ENCODE data around the gene IL18. TPM values are rescaled to one million over a fixed set of nuclear protein-coding genes. Genes with fewer than 3 reads are reported as not detected.
A peak's percentile ranks its signal among the peaks of the same experiment; 100 is the strongest.

The IL18 gene
- total RNA-seq, 3 donors from 2014 or later: 69.4 to 114 (median 85.0) TPM

DNA sequence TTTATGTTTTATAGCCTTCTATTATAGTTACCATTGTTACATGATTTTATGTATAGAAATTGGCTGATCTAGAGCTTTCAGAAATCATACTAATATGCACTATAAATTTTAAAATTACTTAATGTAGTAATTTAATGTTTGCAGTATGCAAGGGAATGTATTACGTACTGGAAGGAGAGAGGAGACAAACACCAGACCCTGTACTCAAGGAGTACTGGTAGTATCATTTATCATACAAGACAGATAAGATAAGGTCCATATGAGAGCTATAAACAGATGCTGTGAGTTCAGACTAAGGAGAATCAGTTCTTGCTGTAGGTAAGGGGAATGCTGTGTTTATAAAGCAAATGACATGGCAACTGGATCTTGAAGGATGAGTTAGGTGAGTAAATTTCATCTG, 12.2 kb upstream of the IL18 start:
- Histone ChIP-seq H3K4me3 (no peak overlapping the region), H3K36me3 (ENCODE audit: low read depth) (no peaks in the 10 kb centered on the region), H3K4me1 (ENCODE audit: low read depth) (peaks cover 3% of the 10 kb centered on the region), H3K9me3 (no peaks in the 10 kb centered on the region)
- ATAC-seq (no peak), DNase-seq (no peak)
- intact Hi-C loops (cut with DNase I, micrococcal nuclease): loop anchor here (10.0 kb wide), 1 partner anchor 61 kb away; no protein-coding TSS in a partner anchor
- TF ChIP-seq CTCF (IDR thresholded peaks at IDR 0.05): no peak

- peaks cover 3% of the 10 kb centered on the region for H3K4me1 ChIP-seq (ENCODE audit: low read depth)
- TF ChIP-seq CTCF (IDR thresholded peaks at IDR 0.05): no peak
- H3K4me3 ChIP-seq: no peak overlapping the region
- no peak for DNase-seq
- peak; percentile 38 for ATAC-seq
- H3K36me3 ChIP-seq (ENCODE audit: low read depth): no peaks in the 10 kb centered on the region
- no peaks in the 10 kb centered on the region for H3K9me3 ChIP-seq
- intact Hi-C loops (cut with DNase I, micrococcal nuclease): loop anchor here (10.0 kb wide), 1 partner anchor 61 kb away; no protein-coding TSS in a partner anchor
Observed at GRCh38 chr11:112175599-112175952, 11.7 kb upstream of the IL18 start.

- peaks cover 3% of the 10 kb centered on the region for H3K4me1 ChIP-seq (ENCODE audit: low read depth)
- H3K36me3 ChIP-seq (ENCODE audit: low read depth): no peaks in the 10 kb centered on the region
- H3K9me3 ChIP-seq: no peaks in the 10 kb centered on the region
- H3K4me3 ChIP-seq: no peak within 1 kb of the TSS
- DNase-seq (peak; percentile 73 to 90 (median 75)), ATAC-seq (peak; percentile 97)
- peak; percentile 53 for TF ChIP-seq CTCF (IDR thresholded peaks at IDR 0.05)
- intact Hi-C loops (cut with DNase I, micrococcal nuclease): loop anchor here (10.0 kb wide), 1 partner anchor 60 kb away; no protein-coding TSS in a partner anchor
Observed at GRCh38 chr11:112174789-112175598, 11.1 kb upstream of the IL18 start, which contains the start of gene BCO2. Gene BCO2 (plus strand): TSS chr11:112175512. CDS start chr11:112175602, 90 bp downstream.

DNA sequence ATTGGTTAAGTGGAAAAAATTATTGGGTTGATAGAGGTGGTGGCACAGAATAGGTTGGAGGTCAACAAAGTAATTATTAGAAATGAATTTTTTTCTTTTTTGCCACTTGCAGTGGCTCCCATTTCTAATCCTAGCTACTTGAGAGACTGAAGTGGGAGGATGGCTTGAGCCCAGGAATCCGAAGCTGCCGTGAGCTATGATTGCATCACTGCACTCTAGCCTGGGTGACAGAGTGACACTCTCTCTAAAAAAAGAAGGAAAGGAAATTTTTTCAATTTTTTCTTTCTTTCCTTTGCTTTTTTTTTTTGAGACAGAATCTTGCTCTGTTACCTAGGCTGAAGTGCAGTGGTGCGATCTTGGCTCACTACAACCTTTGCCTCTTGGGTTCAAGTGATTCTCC, 9.3 kb upstream of the IL18 start:
- TF ChIP-seq CTCF (IDR thresholded peaks at IDR 0.05): no peak
- Histone ChIP-seq H3K9me3 (no peaks in the 10 kb centered on the region), H3K4me3 (no peak overlapping the region), H3K36me3 (ENCODE audit: low read depth) (no peaks in the 10 kb centered on the region), H3K4me1 (ENCODE audit: low read depth) (peaks cover 3% of the 10 kb centered on the region)
- DNase-seq (no peak), ATAC-seq (no peak)
- intact Hi-C loops (cut with DNase I, micrococcal nuclease): loop anchor here (10.0 kb wide), 1 partner anchor 58 kb away; no protein-coding TSS in a partner anchor

- intact Hi-C loops (cut with DNase I, micrococcal nuclease): loop anchor here (10.0 kb wide), 1 partner anchor 58 kb away; no protein-coding TSS in a partner anchor
- ATAC-seq (no peak), DNase-seq (no peak)
- Histone ChIP-seq H3K36me3 (ENCODE audit: low read depth) (no peaks in the 10 kb centered on the region), H3K9me3 (no peaks in the 10 kb centered on the region), H3K4me1 (ENCODE audit: low read depth) (peaks cover 3% of the 10 kb centered on the region), H3K4me3 (no peak overlapping the region)
- no peak for TF ChIP-seq CTCF (IDR thresholded peaks at IDR 0.05)
Observed at GRCh38 chr11:112172362-112172994, 8.6 kb upstream of the IL18 start.

Data from mucosa of descending colon (tissue), 3 donors.